HCT116 (cell line): ENCODE data around the gene SERGEF. TPM values are rescaled to one million over a fixed set of nuclear protein-coding genes. Genes with fewer than 3 reads are reported as not detected.
A peak's percentile ranks its signal among the peaks of the same experiment; 100 is the strongest.

Experiments
- ATAC-seq: fragments of 200-7000 bp; cut with Tn5 transposase; 2 replicates; pipeline ENCODE4 v1.9.1; 2020; ENCODE audit warnings: mild to moderate bottlenecking, moderate library complexity
- BruUV-seq: library from RNA; stranded (reverse); fragments of 400-500 nt; replicated peaks from 2 replicates; lab custom pipeline; 2021; lab: Mats Ljungman, UMichigan
- CTCF ChIA-PET: fragments of 300-600 bp; sonication (Branson Sonifier 250); formaldehyde crosslinking; loops from one replicate; lab custom pipeline; 2021; ENCODE audit warnings: antibody characterized with exemption; lab: Charles Lee
- POLR2A ChIA-PET: fragments of 300-600, 350-600 bp; sonication (Branson Sonifier 250); formaldehyde crosslinking; loops from one replicate; lab custom pipeline; 2021; ENCODE audit warnings: antibody characterized with exemption; lab: Charles Lee
- RAD21 ChIA-PET, 2 experiments: fragments of 300-600 bp; sonication (Branson Sonifier 250); formaldehyde crosslinking; loops; one replicate each; lab custom pipeline; 2023; ENCODE audit warnings: low total read pairs in 2 of 2; ENCODE audit not compliant: uncharacterized antibody in 2 of 2, unreplicated experiment in 2 of 2, low non-redundant PET in 1 of 2; lab: Charles Lee
- DNase-seq: peaks from one replicate; pipeline ENCODE4 v3.0.0-alpha.2; 2010; ENCODE audit warnings: low read depth, low spot score
- H2AFZ ChIP-seq: fragments of 200-600 bp; shearing (Covaris generic), sonication (generic); 2 replicates; pipeline ENCODE4 v1.6.1; 2017; ENCODE audit warnings: low read depth, mixed run types, mixed read lengths, antibody characterized with exemption, low read length; ENCODE audit not compliant: poor library complexity, severe bottlenecking
- H3K27ac ChIP-seq: 2 replicates; pipeline ENCODE4 v1.5.1; 2012; ENCODE audit warnings: low read depth, low read length
- H3K27me3 ChIP-seq: fragments of 200-600 bp; sonication (generic); 2 replicates; pipeline ENCODE4 v1.6.1; 2016; ENCODE audit warnings: mixed run types, low read length, mixed read lengths; ENCODE audit not compliant: insufficient read depth
- H3K36me3 ChIP-seq, 2 experiments: fragments of 200-500 bp in 1 of 2; fragments of 200-600 bp in 1 of 2; sonication (Bioruptor generic) in 1 of 2; sonication (generic) in 1 of 2; 2 replicates each; pipeline versions ENCODE4 v1.5.1 to v1.6.1; 2014 to 2016; ENCODE audit warnings: low read length in 2 of 2, inconsistent platforms in 1 of 2, mixed read lengths in 1 of 2, mixed run types in 1 of 2; ENCODE audit not compliant: insufficient read depth in 2 of 2, control insufficient read depth in 1 of 2
- H3K4me1 ChIP-seq, 2 experiments: fragments of 200-600 bp in 1 of 2; sonication (generic) in 1 of 2; 2 replicates each; pipeline versions ENCODE4 v1.5.1 to v1.6.1; 2012 to 2017; ENCODE audit warnings: low read length in 2 of 2, inconsistent platforms in 1 of 2, mild to moderate bottlenecking in 1 of 2, mixed read lengths in 1 of 2, mixed run types in 1 of 2, moderate library complexity in 1 of 2; ENCODE audit not compliant: insufficient read depth in 2 of 2, control insufficient read depth in 1 of 2
- H3K4me2 ChIP-seq: fragments of 200-600 bp; sonication (generic); 2 replicates; pipeline ENCODE4 v1.6.1; 2017; ENCODE audit warnings: mixed run types, low read length, mixed read lengths
- H3K4me3 ChIP-seq, 2 experiments: fragments of 200-600 bp in 1 of 2; sonication (generic) in 1 of 2; replicated peaks in 1 of 2; 2 replicates each; pipeline ENCODE4 v1.5.1; 2011 to 2016; ENCODE audit warnings: low read length in 2 of 2, control low read depth in 1 of 2, low read depth in 1 of 2, mild to moderate bottlenecking in 1 of 2, mixed read lengths in 1 of 2, mixed run types in 1 of 2
- H3K79me2 ChIP-seq: fragments of 200-600 bp; sonication (generic); 2 replicates; pipeline ENCODE4 v1.6.1; 2017; ENCODE audit warnings: mild to moderate bottlenecking, mixed run types, low read length, moderate library complexity, mixed read lengths; ENCODE audit not compliant: insufficient read depth
- H3K9ac ChIP-seq: fragments of 200-600 bp; sonication (generic); 2 replicates; pipeline ENCODE4 v1.6.1; 2016; ENCODE audit warnings: low read length, mixed read lengths
- H3K9me2 ChIP-seq: fragments of 200-600 bp; sonication (generic), shearing (Covaris generic); 2 replicates; pipeline ENCODE4 v1.6.1; 2017; ENCODE audit warnings: mixed run types, mild to moderate bottlenecking, moderate library complexity; ENCODE audit not compliant: insufficient read depth
- H3K9me3 ChIP-seq, 2 experiments: fragments of 200-500 bp in 1 of 2; fragments of 200-600 bp in 1 of 2; sonication (Bioruptor generic) in 1 of 2; sonication (generic) in 1 of 2; 2 replicates each; pipeline ENCODE4 v1.6.1; 2014 to 2017; ENCODE audit warnings: low read length in 2 of 2, mixed read lengths in 2 of 2, inconsistent platforms in 1 of 2, low read depth in 1 of 2, mild to moderate bottlenecking in 1 of 2, mixed run types in 1 of 2, moderate library complexity in 1 of 2; ENCODE audit not compliant: control insufficient read depth in 1 of 2, insufficient read depth in 1 of 2
- H4K20me1 ChIP-seq: fragments of 200-600 bp; sonication (generic), shearing (Covaris generic); 2 replicates; pipeline ENCODE4 v1.6.1; 2017; ENCODE audit warnings: mixed run types, mild to moderate bottlenecking, moderate library complexity; ENCODE audit not compliant: insufficient read depth
- ATF3 ChIP-seq: IDR thresholded peaks from 2 replicates; pipeline ENCODE4 v1.6.1; 2012
- CTCF ChIP-seq, 3 experiments: fragments of 200-600 bp in 1 of 3; sonication (generic) in 1 of 3; IDR thresholded peaks in 2 of 3; conservative IDR thresholded peaks in 1 of 3; 2 replicates each; pipeline ENCODE4 v1.5.1; 2012 to 2017; ENCODE audit warnings: low read depth in 2 of 3, low read length in 2 of 3, antibody characterized with exemption in 1 of 3, borderline replicate concordance in 1 of 3, control low read depth in 1 of 3, mild to moderate bottlenecking in 1 of 3, mixed read lengths in 1 of 3, mixed run types in 1 of 3, moderate library complexity in 1 of 3; ENCODE audit not compliant: insufficient read depth in 1 of 3
- EZH2 ChIP-seq: fragments of 200-600 bp; sonication (generic); IDR thresholded peaks from 2 replicates; pipeline ENCODE4 v1.6.1; 2017; ENCODE audit warnings: antibody characterized with exemption, mixed run types
- EZH2phosphoT487 ChIP-seq: fragments of 200-600 bp; IDR thresholded peaks from 2 replicates; pipeline ENCODE4 v1.6.1; 2018; ENCODE audit warnings: antibody characterized with exemption, borderline replicate concordance
- JUND ChIP-seq: IDR thresholded peaks from 2 replicates; pipeline ENCODE4 v1.6.1; 2012
- POLR2AphosphoS5 ChIP-seq: IDR thresholded peaks from 2 replicates; pipeline ENCODE4 v1.6.1; 2011; ENCODE audit warnings: mild to moderate bottlenecking, low read depth, low read length, moderate library complexity
- RAD21 ChIP-seq: IDR thresholded peaks from 2 replicates; pipeline ENCODE4 v1.6.1; 2012; ENCODE audit warnings: low read depth, mild to moderate bottlenecking
- REST ChIP-seq: IDR thresholded peaks from 2 replicates; pipeline ENCODE4 v1.6.1; 2012; ENCODE audit warnings: low read depth
- ZBTB33 ChIP-seq: IDR thresholded peaks from 2 replicates; pipeline ENCODE4 v1.6.1; 2011; ENCODE audit warnings: mild to moderate bottlenecking, low read length, moderate library complexity; ENCODE audit not compliant: insufficient replicate concordance; ENCODE audit errors: extremely low read depth
- intact Hi-C: fragments of 100-400 bp; cut with micrococcal nuclease; formaldehyde crosslinking; loops from 2 replicates; pipeline ENCODE4 v1.10.0; 2022
- total RNA-seq: library from RNA; stranded (reverse); gene quantifications from one replicate; pipeline ENCODE4 v1.2.1, GENCODE V29; 2021; ENCODE audit not compliant: unreplicated experiment

SERGEF gene
- total RNA-seq, 1 experiment from 2014 or later = 32.8 TPM

- H3K4me2 ChIP-seq = no peak overlapping the region
- no peak overlapping the region for H3K4me3 ChIP-seq
- H3K9ac ChIP-seq = no peak overlapping the region
- no peaks in the 10 kb centered on the region for H3K9me3 ChIP-seq
- intact Hi-C loops = loop anchor here (2.0 kb wide), 1 partner anchor 146 kb away; no protein-coding TSS in a partner anchor
- CTCF ChIA-PET = interaction anchor here (1.2 to 1.8 kb wide), 4 partner anchors 72 to 308 kb away, joined by 4 to 21 read pairs (median 8); no protein-coding TSS in a partner anchor
- no peaks in the 10 kb centered on the region for H3K79me2 ChIP-seq
- DNase-seq = no peak
- RAD21 ChIA-PET = interaction anchor here in 1 of 2 experiments (1.1 kb wide), 1 partner anchor 176 kb away, joined by 4 read pairs; no protein-coding TSS in a partner anchor
- BruUV-seq = no TSS peak
- TF ChIP-seq ATF3 (no peak), EZH2phosphoT487 (no peak), POLR2AphosphoS5 (no peak)
- no peaks in the 10 kb centered on the region for H3K27me3 ChIP-seq
- no peaks in the 10 kb centered on the region; the same call in 1 of the 2 replicates for H4K20me1 ChIP-seq
- no peaks in the 10 kb centered on the region for H3K9me2 ChIP-seq
- H2AFZ ChIP-seq = no peak overlapping the region
- no peaks in the 10 kb centered on the region for H3K36me3 ChIP-seq
- no peak for ATAC-seq
- POLR2A ChIA-PET = no interaction called here
- no peaks in the 10 kb centered on the region for H3K4me1 ChIP-seq
- H3K27ac ChIP-seq = no peak overlapping the region
These were observed 105.8 kb downstream of the SERGEF start for GRCh38 chr11:17907046-17907445.

DNA sequence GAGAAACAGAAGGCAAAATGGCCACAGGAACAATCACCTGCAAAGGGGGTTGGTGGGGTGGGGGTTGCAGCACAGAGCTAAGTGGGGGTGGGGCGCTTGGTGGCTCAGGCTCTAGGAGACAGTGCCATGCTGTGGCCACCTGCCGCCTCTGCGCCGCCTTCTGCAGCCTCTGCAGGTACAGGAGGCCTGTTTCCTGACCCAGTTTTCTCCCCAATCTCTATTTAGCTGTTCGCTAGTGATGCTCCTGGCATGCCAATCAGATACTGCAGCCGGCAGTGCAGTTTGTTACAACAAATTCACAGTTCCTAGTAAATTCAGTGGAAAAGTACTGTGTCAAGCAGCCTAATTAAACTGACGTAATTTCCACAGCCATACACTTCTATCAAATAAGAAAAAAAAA lies 106.4 kb downstream of the SERGEF start:
- ChIA-PET RAD21 (interaction anchor here (0.9 to 1.2 kb wide), 3 partner anchors 146 to 175 kb away, joined by 4 to 6 read pairs (median 5); no protein-coding TSS in a partner anchor), POLR2A (no interaction called here), CTCF (interaction anchor here (0.8 to 1.8 kb wide), 6 partner anchors 8 to 308 kb away, joined by 4 to 21 read pairs (median 6); no protein-coding TSS in a partner anchor)
- Histone ChIP-seq H3K9me3 (no peaks in the 10 kb centered on the region), H3K79me2 (no peaks in the 10 kb centered on the region), H3K27me3 (no peaks in the 10 kb centered on the region), H2AFZ (no peak overlapping the region), H3K9ac (no peak overlapping the region), H3K4me2 (no peak overlapping the region), H4K20me1 (no peaks in the 10 kb centered on the region; the same call in 1 of the 2 replicates), H3K4me3 (no peak overlapping the region), H3K27ac (no peak overlapping the region), H3K9me2 (no peaks in the 10 kb centered on the region), H3K36me3 (no peaks in the 10 kb centered on the region), H3K4me1 (no peaks in the 10 kb centered on the region)
- TF ChIP-seq RAD21 (peak; percentile 56), EZH2 (no peak), JUND (no peak), REST (no peak), ZBTB33 (no peak), CTCF (IDR thresholded peaks at IDR 0.05 in 2 of 3, conservative IDR thresholded peaks at IDR 0.05 in 1 of 3; ENCODE audit: borderline replicate concordance in 1 of 3, insufficient read depth in 1 of 3, low read depth in 2 of 3, low read length in 2 of 3) (peak in 2 of 3 experiments; percentile 24 to 55; a peak in 3 of 6 replicates)
- intact Hi-C loops = loop anchor here (1.0 to 2.0 kb wide), 2 partner anchors 146 to 176 kb away; no protein-coding TSS in a partner anchor
- DNase-seq (no peak), ATAC-seq (peak; percentile 98)
- BruUV-seq = no TSS peak
